HG03060 (cell line): ENCODE measurements around the gene DNAJC27.

Source experiments
- ATAC-seq: cut with Tn5 transposase; IDR thresholded peaks from one replicate; pipeline ENCODE4 v1.9.1; 2021; ENCODE audit warnings: low read depth, moderate number of reproducible peaks; ENCODE audit not compliant: unreplicated experiment

Gene DNAJC27

DNA sequence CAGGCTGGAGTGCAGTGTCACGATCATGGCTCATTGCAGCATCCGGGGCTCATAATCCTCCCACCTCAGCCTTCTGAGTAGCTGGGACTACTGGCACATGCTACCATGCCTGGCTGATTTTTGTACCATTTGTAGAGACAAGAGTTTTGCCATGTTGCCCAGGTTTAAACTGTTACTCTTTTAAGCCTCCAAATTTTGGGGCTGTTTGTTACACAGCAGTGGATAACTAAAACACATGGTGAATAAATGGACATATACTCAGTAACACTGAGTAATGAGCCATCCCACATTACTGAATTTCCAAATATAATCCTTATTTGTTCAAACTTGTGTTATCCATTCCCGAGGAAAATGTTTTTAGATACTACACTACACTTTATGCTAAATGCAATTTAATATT is 61.5 kb downstream of the DNAJC27 start:
- no peak for ATAC-seq

DNA sequence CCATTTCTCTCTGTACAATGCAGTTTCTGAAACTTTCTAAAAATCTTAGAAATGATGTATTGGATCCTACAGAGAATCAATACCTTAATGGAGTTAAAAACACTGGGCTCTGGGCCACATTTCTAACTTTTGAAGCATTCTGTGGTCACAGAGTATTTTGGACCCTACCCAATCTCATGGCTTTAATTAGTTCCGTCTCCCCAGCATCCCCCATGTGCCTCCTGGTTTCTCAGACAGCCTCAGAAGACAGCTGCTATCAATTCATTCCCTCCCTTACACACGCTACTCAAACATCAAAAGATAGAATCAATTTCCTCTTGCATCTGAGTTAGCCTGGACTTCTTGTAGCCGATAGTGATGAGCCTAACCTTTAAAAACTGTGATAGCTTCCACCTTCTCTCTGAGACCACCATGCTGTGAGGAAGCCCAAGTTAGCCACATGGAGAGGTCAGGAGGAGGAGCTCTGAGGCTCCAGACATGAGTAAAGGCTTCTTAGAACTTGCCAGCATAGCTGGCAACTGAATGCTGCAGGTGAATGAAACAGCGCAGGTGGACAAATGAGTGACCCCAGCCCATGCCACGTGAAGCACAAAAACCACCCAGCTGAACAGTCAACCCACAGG is 62.1 kb downstream of the DNAJC27 start:
- ATAC-seq = no peak

DNA sequence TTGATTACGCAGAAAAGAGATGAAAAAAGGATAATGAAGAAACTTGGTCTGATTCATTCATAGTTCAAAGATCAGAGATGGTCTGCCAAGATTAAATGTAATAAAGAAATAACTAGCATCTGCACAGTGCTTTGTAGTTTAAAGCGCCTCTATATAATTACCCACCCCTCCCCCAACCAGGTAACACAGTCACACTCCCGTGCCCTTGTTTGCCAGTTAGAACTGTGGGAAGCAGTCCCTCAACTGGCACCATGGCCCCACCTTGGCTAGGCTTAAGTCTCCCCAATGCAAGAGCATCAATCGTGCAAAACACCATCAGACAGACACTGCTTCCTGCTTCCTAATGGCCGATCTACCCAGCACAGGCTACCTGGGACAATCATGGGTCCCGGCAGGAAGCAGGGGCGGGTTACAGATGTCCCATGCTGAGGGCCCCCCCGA is 63.3 kb downstream of the DNAJC27 start:
- ATAC-seq = no peak

DNA sequence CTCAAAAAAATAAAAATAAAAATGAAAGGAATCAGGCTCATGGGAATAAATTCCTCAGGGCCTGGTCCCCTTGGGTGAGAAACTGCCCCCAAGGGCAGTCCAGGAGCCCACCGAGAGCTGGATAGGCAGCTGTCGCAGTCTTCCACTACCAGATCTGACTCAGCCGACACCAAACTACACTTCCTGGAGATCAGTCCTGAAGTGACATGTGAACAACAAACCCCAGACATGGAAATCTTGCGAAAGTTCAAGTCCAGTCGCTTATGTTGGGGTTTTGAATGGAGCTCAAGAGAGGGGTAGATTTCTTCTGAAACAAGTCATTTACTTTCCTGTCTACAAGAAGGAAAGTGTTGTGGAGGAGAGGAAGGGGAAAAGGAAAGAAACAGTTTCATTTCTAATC is 64.6 kb downstream of the DNAJC27 start:
- ATAC-seq = no peak

DNA sequence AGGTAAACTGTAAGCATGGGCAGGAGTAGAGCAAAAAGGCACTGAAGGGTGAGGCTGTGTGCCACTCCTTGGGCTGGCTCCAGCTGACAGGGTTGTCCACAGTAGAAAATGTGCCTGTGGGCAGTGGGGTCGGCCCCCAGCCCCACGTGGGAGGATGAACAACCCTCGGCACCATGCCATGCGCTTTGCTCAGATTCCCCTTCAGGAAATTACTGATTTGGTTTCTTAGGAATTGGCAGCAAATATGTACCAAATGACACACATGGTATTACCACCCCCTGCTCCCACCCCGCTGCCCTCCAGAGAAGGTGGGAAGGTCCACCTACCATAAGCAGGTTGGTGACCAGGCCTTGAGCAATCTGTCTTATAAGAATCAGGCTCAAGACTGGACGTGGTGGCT is 65.3 kb downstream of the DNAJC27 start:
- no peak for ATAC-seq

DNA sequence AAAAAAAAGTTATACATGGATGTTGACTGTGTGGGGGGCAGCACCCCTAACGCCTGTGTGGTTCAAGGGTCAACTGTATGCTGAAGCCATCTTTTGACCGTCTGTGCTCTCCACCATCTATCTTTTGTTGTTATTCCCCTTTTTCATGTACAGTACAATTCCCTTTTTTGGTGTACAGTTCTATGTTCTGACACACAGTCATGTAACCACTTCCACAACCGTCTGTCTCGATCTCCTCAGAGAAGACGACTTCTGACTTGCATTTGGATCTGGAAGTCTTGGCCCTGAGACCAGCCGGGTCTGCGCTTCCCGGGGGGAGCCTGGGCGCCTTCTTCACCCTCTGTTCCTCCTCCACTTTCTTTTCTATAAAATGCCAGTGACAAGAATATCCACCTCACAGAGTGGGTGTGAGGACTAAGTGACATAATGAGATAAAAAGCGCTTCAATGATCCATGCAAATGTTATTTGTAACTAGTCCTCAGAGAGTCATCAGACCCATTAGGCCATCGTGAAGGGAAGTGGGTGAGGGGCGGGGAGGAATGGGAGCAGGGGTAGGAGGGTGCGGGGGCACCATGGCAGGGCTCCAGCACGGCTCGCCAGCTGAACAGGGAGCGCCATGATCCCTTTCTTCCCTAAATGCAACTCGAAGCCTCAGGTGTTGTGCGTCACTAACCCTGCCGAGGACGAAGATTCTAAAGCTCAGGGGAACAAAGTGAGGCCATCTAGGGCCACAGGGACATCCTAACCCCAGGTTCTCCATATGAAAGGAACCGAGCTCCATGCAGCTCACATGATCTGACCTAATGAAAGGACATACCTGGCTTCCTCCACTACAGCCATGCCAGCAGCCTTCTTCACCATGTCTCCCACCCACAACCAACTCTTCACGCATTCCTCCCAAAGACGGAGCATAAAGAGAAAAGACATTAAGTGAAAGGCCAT is 68.3 kb downstream of the DNAJC27 start:
- no peak for ATAC-seq

DNA sequence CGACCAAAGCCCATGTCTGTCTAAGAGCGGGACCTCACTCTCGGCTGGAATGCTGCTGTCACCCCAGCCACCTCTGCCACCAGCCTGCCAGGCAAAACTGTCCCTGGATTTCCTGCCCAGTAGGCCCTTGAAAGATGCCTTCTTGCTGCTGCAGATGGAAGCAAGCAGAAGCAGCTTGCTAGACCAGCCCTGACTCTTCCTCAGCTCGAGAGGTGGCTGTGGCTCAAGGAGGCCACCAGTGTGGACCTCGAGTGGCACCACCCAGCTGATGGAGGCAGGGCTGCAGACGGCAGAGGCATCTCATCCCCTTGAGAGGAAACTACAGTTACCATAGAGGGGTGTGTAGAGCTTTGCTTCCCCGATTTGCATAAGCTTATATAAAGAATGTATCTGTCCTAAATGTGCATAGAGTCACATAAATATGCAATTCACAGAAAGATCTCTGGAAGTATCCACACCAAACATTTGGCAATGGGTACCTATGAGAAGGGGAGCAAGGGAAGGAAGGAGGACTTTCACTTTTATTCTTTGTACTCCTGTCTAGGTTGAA is 72.3 kb downstream of the DNAJC27 start:
- no peak for ATAC-seq

DNA sequence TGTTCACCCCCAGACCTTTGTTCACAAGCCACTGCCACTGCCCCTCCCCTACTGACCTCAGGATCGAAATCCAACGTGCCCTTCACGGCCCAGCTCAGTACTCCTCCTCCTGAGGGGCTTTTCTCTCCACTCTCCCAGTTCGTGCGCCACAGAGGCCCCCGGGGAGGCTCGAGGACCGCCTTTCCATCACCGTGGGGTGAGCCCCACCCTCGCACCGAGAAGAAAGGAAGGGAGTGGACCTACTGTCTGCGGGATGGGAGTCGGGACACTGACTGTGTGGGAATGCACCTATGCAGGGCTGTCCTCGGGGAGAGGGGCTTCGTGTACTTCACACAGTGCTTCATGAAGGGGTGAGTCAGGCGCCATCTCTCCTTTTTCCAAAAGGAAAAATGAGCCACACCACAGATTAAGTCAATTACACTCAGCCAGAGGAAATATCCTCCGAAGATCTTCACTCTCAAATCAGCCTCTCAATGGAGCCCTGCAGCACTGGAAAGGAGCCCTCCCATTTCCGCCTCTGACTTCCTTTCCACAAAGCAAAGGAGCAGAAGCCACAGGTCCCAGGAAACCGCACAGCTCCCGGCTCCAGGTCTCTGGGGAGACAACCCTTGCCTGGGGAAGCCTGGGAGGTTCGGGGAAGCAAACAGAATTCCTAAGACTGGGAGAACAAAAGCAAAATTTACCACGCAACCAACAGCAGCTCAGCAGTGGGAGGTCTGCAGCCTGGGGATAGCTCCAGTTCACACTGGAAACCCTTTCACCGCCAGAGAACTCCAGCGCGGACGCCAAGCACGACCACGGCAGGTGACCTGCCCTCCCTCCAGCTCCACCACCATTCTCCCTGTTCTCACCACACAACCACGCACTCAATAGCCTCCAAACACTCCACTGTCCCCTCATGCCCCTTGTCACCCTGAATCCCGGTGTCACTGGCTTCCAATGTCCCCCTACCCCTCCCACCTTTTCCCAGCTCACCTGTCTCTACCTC is 73.3 kb downstream of the DNAJC27 start:
- ATAC-seq = no peak

DNA sequence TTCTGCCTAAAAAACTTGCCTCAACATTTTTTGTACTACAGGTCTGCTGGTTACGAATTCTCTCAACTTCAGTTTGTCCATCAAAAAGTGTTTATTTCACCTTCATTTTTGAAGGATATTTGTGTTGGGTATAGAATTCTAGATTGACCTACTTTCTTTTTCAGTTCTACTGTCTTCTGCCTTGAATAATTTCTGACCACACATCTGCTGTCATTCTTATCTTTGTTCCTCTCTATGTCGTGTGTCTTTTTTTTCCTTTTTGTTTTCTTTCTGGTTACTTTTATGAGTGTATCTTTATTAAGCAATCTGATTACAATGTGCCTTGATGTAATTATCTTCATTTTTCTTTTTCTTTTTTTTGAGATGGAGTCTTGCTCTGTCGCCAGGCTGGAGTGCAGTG is 77.0 kb downstream of the DNAJC27 start:
- no peak for ATAC-seq

DNA sequence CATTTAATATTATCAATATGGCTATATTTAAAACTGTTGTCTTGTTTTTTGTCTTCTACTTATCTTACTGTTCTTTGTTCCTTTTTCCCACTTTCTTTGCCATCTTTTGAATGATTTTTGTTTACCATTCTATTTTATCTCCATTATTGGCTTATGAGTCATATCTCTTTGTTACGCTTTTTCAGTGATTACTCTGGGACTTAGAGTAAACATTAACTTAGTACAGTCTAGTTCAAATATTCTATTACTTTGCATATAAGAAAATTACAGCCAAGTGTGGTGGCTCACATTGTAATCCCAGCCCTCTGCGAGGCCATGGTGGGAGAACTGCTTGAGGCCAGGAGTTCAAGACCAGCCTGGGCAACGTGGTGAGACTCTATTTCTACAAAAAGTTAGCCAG is 77.8 kb downstream of the DNAJC27 start:
- no peak for ATAC-seq
